H1 (cell line): ENCODE measurements around the gene WNK3. TPM values are rescaled to one million over a fixed set of nuclear protein-coding genes. Genes with fewer than 3 reads are reported as not detected.

Source experiments
- CTCF ChIA-PET: fragments of 300-600 bp; sonication (Branson Sonifier 250); formaldehyde crosslinking; loops from one replicate; lab custom pipeline; 2021; ENCODE audit not compliant: partially characterized antibody; lab: Charles Lee
- POLR2A ChIA-PET: fragments of 300-600 bp; sonication (Branson Sonifier 250); formaldehyde crosslinking; loops from one replicate; lab custom pipeline; 2021; ENCODE audit warnings: inconsistent platforms; ENCODE audit not compliant: partially characterized antibody; lab: Charles Lee
- DNase-seq, 2 experiments: peaks; one replicate each; pipeline versions ENCODE4 v3.0.0 to v3.0.0-alpha.2; 2010 to 2022; ENCODE audit warnings: low spot score in 2 of 2, low read depth in 1 of 2, mixed read lengths in 1 of 2
- FAIRE-seq: peaks from 2 replicates; lab custom pipeline; 2011; peaks lifted over from hg19 to GRCh38; lab: Jason Lieb, UNC
- H2AFZ ChIP-seq: 2 replicates; pipeline ENCODE4 v1.8.1; 2012; ENCODE audit warnings: low read length, inconsistent platforms
- H2AK5ac ChIP-seq: 2 replicates; pipeline ENCODE4 v1.6.1; 2013; ENCODE audit warnings: low read depth, low read length
- H2BK120ac ChIP-seq: replicated peaks from 2 replicates; pipeline ENCODE3; 2013; ENCODE audit warnings: low read depth, low read length, inconsistent platforms
- H2BK12ac ChIP-seq: 2 replicates; pipeline ENCODE4 v1.6.1; 2013; ENCODE audit warnings: low read depth, low read length
- H2BK15ac ChIP-seq: 2 replicates; pipeline ENCODE4 v1.6.1; 2013; ENCODE audit warnings: low read length
- H2BK20ac ChIP-seq: 2 replicates; pipeline ENCODE4 v1.6.1; 2013; ENCODE audit warnings: low read length
- H2BK5ac ChIP-seq: 2 replicates; pipeline ENCODE4 v1.6.1; 2013; ENCODE audit warnings: low read depth, low read length
- H3K14ac ChIP-seq: 2 replicates; pipeline ENCODE4 v1.6.1; 2013; ENCODE audit warnings: inconsistent platforms; ENCODE audit not compliant: insufficient read length
- H3K18ac ChIP-seq: 2 replicates; pipeline ENCODE4 v1.6.1; 2013; ENCODE audit warnings: low read length; ENCODE audit errors: extremely low read depth
- H3K23ac ChIP-seq: 2 replicates; pipeline ENCODE4 v1.6.1; 2013; ENCODE audit warnings: inconsistent platforms; ENCODE audit not compliant: insufficient read length
- H3K23me2 ChIP-seq: 2 replicates; pipeline ENCODE4 v1.6.1; 2013; ENCODE audit warnings: low read depth, low read length
- H3K27ac ChIP-seq: 2 replicates; pipeline ENCODE4 v1.6.1; 2011; ENCODE audit warnings: low read depth, low read length, inconsistent platforms
- H3K27me3 ChIP-seq, 4 experiments: replicated peaks in 1 of 4; 1 replicate in 1 of 4; 2 replicates in 3 of 4; pipeline versions ENCODE4 v1.6.1 to v1.8.1; 2011 to 2013; ENCODE audit warnings: low read length in 3 of 4, mild to moderate bottlenecking in 3 of 4, inconsistent platforms in 2 of 4, mixed read lengths in 2 of 4, moderate library complexity in 1 of 4; ENCODE audit not compliant: control insufficient read depth in 3 of 4, insufficient read depth in 3 of 4; ENCODE audit errors: extremely low read depth in 1 of 4
- H3K36me3 ChIP-seq, 4 experiments: 2 replicates each; pipeline versions ENCODE4 v1.6.1 to v1.8.1; 2011 to 2013; ENCODE audit warnings: mild to moderate bottlenecking in 4 of 4, low read length in 3 of 4, moderate library complexity in 2 of 4, control low read depth in 1 of 4, inconsistent platforms in 1 of 4; ENCODE audit not compliant: insufficient read depth in 4 of 4, control insufficient read depth in 2 of 4
- H3K4ac ChIP-seq: replicated peaks from 2 replicates; pipeline ENCODE3; 2013; ENCODE audit warnings: low read length, low read depth, mixed read lengths, inconsistent platforms; ENCODE audit not compliant: insufficient read length
- H3K4me1 ChIP-seq, 4 experiments: replicated peaks in 1 of 4; 1 replicate in 1 of 4; 2 replicates in 3 of 4; pipeline versions ENCODE4 v1.6.1 to v1.8.1; 2011 to 2013; ENCODE audit warnings: low read length in 3 of 4, inconsistent platforms in 2 of 4, mixed read lengths in 1 of 4; ENCODE audit not compliant: insufficient read depth in 4 of 4, control insufficient read depth in 3 of 4
- H3K4me2 ChIP-seq, 2 experiments: 2 replicates each; pipeline versions ENCODE4 v1.6.1 to v1.8.1; 2011 to 2013; ENCODE audit warnings: low read depth in 2 of 2, low read length in 2 of 2, control low read depth in 1 of 2, inconsistent platforms in 1 of 2, mild to moderate bottlenecking in 1 of 2; ENCODE audit not compliant: insufficient read depth in 1 of 2
- H3K4me3 ChIP-seq, 4 experiments: fragments of 200-600, 300-600 bp in 1 of 4; sonication (generic), shearing (Covaris generic), sonication (Bioruptor Twin) in 1 of 4; 2 replicates each; pipeline versions ENCODE4 v1.5.1 to v1.8.1; 2011 to 2016; ENCODE audit warnings: low read length in 4 of 4, low read depth in 3 of 4, control low read depth in 2 of 4, inconsistent platforms in 2 of 4, mild to moderate bottlenecking in 2 of 4, mixed read lengths in 1 of 4, moderate library complexity in 1 of 4; ENCODE audit not compliant: insufficient read depth in 2 of 4; ENCODE audit errors: extremely low read depth in 1 of 4
- H3K56ac ChIP-seq: replicated peaks from 2 replicates; pipeline ENCODE3; 2013; ENCODE audit warnings: low read depth, mild to moderate bottlenecking, mixed read lengths, low read length, inconsistent platforms; ENCODE audit not compliant: insufficient read length
- H3K79me1 ChIP-seq: 2 replicates; pipeline ENCODE4 v1.6.1; 2013; ENCODE audit warnings: low read depth, low read length, control low read depth
- H3K79me2 ChIP-seq, 2 experiments: 2 replicates each; pipeline versions ENCODE4 v1.6.1 to v1.8.1; 2012 to 2013; ENCODE audit warnings: low read length in 2 of 2, mild to moderate bottlenecking in 2 of 2, inconsistent platforms in 1 of 2; ENCODE audit not compliant: insufficient read depth in 2 of 2, control insufficient read depth in 1 of 2
- H3K9ac ChIP-seq, 4 experiments: replicated peaks in 1 of 4; 1 replicate in 1 of 4; 2 replicates in 3 of 4; pipeline versions ENCODE4 v1.6.1 to v1.8.1; 2011 to 2013; ENCODE audit warnings: low read depth in 3 of 4, low read length in 3 of 4, control low read depth in 2 of 4, mild to moderate bottlenecking in 2 of 4, moderate library complexity in 2 of 4, inconsistent platforms in 1 of 4; ENCODE audit errors: extremely low read depth in 1 of 4
- H3K9me3 ChIP-seq, 2 experiments: 2 replicates each; pipeline versions ENCODE4 v1.6.1 to v1.8.1; 2012 to 2013; ENCODE audit warnings: mild to moderate bottlenecking in 2 of 2, moderate library complexity in 2 of 2, control low read depth in 1 of 2, inconsistent platforms in 1 of 2, low read depth in 1 of 2, low read length in 1 of 2, mixed read lengths in 1 of 2; ENCODE audit not compliant: insufficient read depth in 2 of 2
- H4K20me1 ChIP-seq, 2 experiments: replicated peaks in 1 of 2; 2 replicates each; pipeline versions ENCODE3 to v1.8.1; 2011 to 2013; ENCODE audit warnings: inconsistent platforms in 2 of 2, low read length in 2 of 2, mild to moderate bottlenecking in 1 of 2; ENCODE audit not compliant: insufficient read depth in 2 of 2, control insufficient read depth in 1 of 2
- H4K5ac ChIP-seq: 2 replicates; pipeline ENCODE4 v1.6.1; 2013; ENCODE audit warnings: low read length, low read depth, mixed read lengths, inconsistent platforms; ENCODE audit not compliant: insufficient read length
- H4K8ac ChIP-seq: 2 replicates; pipeline ENCODE4 v1.8.0; 2013; ENCODE audit warnings: mild to moderate bottlenecking, moderate library complexity, low read length, inconsistent platforms; ENCODE audit not compliant: insufficient read depth; ENCODE audit errors: extremely low read depth
- H4K91ac ChIP-seq: replicated peaks from 2 replicates; pipeline ENCODE3; 2013; ENCODE audit warnings: low read length, mixed read lengths, inconsistent platforms; ENCODE audit not compliant: insufficient read length
- HDAC6 ChIP-seq: IDR thresholded peaks from one replicate; pipeline ENCODE4 v1.7.1; 2012; ENCODE audit warnings: low read depth, mild to moderate bottlenecking, inconsistent platforms, low read length, moderate library complexity
- NANOG ChIP-seq: IDR thresholded peaks from 2 replicates; pipeline ENCODE4 v1.6.1; 2011; ENCODE audit warnings: low read length, low read depth, mild to moderate bottlenecking, inconsistent platforms; ENCODE audit not compliant: insufficient read depth, poor library complexity, severe bottlenecking
- SP4 ChIP-seq: IDR thresholded peaks from 2 replicates; pipeline ENCODE4 v1.6.1; 2012; ENCODE audit warnings: low read length, inconsistent platforms
- polyA plus RNA-seq, 7 experiments: library from polyadenylated mRNA; depleted of rRNA in 3 of 7; stranded (reverse) in 5 of 7; unstranded in 2 of 7; fragments of >200 nt in 5 of 7; fragments of 200-250 nt in 2 of 7; gene quantifications; 1 replicate in 5 of 7; 2 replicates in 1 of 7; 4 replicates in 1 of 7; pipeline versions ENCODE4 v1.2.1 to v1.2.3, GENCODE V29; 2011 to 2013; ENCODE audit warnings: missing spikeins in 2 of 7, mixed read lengths in 2 of 7
- total RNA-seq: library from RNA; stranded (reverse); fragmentation: NEBNext Ultra II Directional; extraction: Animal tissue kit (Norgen Biotek cat#: 25700); gene quantifications from 2 replicates; pipeline ENCODE4 v1.2.1, GENCODE V29; 2021

Gene WNK3
- total and polyA plus RNA-seq, 2 of the 8 experiments (the other 6 are each of a cell fraction or from before 2014, with no cell fraction given), result 5.5 to 37.5 TPM

DNA sequence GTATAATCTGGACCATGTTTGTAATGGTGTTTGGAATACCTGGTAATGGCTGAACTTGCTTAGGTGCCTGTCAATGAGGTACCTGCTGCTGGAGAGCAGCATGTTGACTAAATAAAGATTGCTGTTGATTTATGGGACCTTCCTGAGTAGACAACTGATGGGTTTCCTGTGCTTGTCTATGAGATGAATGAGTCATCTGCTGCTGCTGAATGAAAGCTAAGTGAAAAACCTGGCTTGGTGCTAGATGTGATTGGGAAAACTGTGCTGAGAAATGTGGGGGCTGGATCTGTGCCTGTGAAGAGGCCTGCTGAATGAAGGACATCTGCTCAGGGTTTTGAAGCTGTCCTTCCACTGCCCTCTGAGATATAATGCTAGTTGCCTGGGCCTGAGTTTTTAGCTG is 69.6 kb downstream of the WNK3 start:
- no peaks in the 10 kb centered on the region for H3K23me2 ChIP-seq
- no peaks in the 10 kb centered on the region for H3K4me1 ChIP-seq
- H3K79me2 ChIP-seq, result no peaks in the 10 kb centered on the region
- ChIA-PET CTCF (no interaction called here), POLR2A (interaction anchor here (0.6 kb wide), 1 partner anchor 13 kb away, joined by 3 read pairs; no protein-coding TSS in a partner anchor)
- H3K9me3 ChIP-seq, result no peaks in the 10 kb centered on the region
- H4K5ac ChIP-seq, result no peak overlapping the region
- H3K79me1 ChIP-seq, result no peaks in the 10 kb centered on the region
- H3K18ac ChIP-seq, result no peak overlapping the region
- no peak overlapping the region for H2AK5ac ChIP-seq
- FAIRE-seq, result no peak
- H3K4ac ChIP-seq, result no peak overlapping the region
- H2BK15ac ChIP-seq, result no peak overlapping the region
- H3K23ac ChIP-seq, result no peak overlapping the region
- no peak overlapping the region for H2BK20ac ChIP-seq
- H2BK120ac ChIP-seq, result no peak overlapping the region
- H2AFZ ChIP-seq, result no peak overlapping the region
- H3K27ac ChIP-seq, result no peak overlapping the region
- no peaks in the 10 kb centered on the region; a peak in 1 of 7 replicates for H3K27me3 ChIP-seq
- H3K4me3 ChIP-seq, result no peak overlapping the region
- H4K20me1 ChIP-seq, result no peaks in the 10 kb centered on the region
- H3K9ac ChIP-seq, result no peak overlapping the region
- H3K4me2 ChIP-seq, result no peak overlapping the region
- no peak overlapping the region for H4K8ac ChIP-seq
- no peak overlapping the region for H2BK12ac ChIP-seq
- peaks cover 0 to 19% (median 7%) of the 10 kb centered on the region in 4 experiments; a peak in 5 of 8 replicates for H3K36me3 ChIP-seq
- H4K91ac ChIP-seq, result no peak overlapping the region
- H3K56ac ChIP-seq, result no peak overlapping the region
- no peak for DNase-seq
- TF ChIP-seq SP4, result no peak
- no peak for TF ChIP-seq NANOG
- TF ChIP-seq HDAC6, result no peak
- H3K14ac ChIP-seq, result no peak overlapping the region
- H2BK5ac ChIP-seq, result no peak overlapping the region
